SHP77 (cell line): ENCODE results near the gene ADGRB3.
"Not testable (repeated sequence)": the region's sequence is repeated elsewhere in the genome, so short reads cannot be mapped to it uniquely, and the experiment has no call there.

Experiments used
- DNase-seq, 2 experiments: peaks; one replicate each; lab custom pipeline; 2025; lab: John Stamatoyannopoulos, UW

The ADGRB3 gene

DNA sequence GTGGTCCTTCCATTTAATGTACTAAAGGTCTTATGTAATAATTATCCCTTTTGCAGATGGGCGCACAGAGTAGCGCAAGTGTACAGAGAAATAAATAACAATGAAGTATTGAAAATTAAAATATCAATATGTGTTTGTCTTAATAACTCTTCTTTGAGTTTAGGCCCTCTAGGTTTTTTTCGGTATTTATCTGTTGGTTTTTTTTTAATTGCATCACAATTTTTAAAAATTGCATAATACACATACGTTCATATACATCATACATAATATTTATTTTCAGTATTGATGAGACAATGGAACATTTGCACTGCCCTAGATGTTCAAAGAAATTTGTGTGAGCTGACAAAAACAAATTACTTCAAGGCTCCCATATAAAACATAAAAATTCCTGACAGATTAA is 15.1 kb downstream of the ADGRB3 start:
- no peak for DNase-seq

DNA sequence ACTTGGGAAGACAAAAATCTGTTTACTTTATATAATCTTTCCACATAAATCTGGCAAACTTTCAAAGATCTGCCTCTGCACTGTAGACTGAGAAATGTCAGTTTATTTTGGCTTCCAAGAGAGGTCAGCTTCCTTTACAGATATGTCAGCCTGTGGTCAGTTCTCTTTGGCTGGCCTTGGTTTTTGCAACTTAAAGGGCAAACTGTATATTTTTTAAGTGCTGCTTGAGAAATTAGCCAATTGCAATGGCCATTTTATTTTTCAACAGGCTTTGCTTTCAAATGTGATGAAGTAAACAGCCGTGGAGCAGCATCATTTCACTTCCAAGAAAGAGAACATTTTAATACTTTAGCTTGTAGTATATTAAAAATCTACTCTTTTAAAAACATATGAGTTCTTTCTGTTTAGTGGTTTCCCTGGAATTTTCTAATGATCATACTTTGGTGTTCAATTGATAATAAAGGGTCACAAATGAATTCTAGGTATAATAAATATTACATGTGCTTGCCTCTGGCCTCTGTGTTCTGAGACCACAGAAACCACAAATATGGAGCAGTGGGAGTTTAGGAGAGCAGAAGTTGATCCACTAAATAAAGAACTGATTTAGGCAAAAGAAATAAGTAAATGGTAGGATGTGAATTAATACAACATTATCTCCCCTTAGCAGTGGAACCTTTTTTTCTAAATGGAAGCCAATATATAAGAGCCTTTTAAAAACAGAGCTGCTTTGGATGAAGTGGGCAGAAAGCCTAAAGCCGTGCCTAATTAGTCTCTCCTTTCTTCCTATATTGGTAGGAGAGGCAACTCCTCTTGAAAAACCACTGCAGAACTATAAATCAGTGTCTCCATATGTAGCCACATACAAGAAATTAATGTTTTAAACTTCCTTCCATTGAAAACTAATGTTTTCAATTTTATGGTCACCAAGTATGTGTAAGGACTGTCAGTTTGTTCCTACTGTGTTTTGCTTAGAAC is 16.2 kb downstream of the ADGRB3 start:
- no peak for DNase-seq

DNA sequence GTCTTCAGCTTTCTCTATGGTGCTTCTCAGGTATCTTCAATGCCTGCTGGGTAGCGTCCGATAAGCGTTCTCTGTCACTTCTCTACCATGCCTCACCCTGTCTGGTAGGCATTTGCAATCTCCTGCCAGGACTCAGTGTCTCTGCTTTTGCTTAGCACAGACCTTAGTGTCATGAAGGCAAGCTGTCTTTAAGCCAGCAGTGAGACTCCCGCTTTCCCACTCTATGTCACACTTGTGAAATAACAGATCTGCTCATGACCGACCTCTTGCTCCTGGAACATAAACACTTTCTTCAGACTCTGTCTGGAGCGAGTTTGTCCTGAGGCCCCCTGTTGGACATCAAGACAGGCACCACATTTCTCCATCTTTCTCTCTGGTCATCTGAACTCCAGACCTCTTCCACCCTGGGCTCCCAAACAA is 17.0 kb downstream of the ADGRB3 start:
- no peak for DNase-seq

DNA sequence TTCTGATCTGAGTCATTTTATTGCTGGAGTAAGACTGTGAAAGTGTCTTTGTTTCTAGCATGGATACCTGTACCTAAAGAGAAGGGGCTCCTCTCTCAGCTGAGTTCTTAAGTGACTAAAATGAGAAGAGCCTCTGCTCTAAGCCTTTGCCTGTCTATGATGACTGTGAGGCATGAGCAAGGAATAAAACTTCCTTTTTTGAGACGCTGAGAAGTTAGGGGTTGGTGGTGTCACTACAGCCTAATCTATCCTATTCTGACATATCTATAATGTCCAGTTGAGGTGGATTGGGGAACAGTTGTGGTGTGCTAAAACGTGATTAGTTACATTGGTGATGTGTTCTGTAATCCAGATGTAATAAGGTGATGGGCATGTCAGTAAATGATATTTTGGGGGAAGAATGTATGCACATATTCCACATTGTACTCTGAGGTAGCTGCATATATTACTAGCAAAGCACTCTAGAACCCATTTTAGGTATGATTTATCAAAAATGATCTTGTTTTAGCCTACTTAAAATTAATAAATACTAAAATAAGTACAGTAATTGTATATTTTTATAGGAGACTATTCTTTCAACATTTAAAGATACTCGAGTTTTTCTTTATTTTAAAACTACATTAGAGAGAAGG is 18.1 kb downstream of the ADGRB3 start:
- DNase-seq = no peak

DNA sequence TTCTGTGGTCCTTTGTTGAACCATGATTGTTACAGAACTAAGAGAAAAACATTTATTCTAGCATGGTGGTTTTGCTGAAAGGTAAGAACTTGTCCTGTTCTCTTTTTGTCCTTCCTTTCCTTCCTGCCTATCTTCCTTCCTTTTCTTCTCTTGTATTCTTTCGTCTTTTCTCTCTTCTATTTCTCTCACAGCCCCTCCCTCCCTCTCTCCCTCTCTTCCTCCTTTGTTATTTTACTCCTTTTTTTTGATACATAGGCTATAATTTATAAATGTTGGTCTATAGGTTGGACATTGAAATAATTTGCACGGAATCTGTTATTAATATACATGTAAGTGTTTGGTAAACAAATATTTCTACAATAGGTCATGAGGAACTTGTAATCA is 18.6 kb downstream of the ADGRB3 start:
- no peak for DNase-seq

DNA sequence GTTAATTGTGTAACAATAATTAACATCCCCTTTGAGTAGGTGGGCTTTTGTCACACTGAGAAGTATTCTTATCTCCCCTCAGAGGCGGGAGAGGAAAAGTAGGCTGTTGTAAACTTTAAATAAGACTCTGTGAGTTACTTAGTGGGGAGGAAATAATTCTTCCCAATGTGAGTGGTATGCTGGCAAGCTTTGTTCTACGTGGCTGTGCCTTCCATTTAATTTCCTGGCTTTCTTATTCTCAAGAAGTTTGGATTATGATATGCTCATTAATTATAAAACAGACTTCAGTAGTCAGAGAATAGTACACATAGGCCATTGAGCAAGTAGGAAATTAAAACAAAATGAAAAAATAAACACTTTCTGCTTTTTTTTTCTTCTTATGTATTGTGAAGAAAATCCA is 19.1 kb downstream of the ADGRB3 start:
- DNase-seq = no peak

DNA sequence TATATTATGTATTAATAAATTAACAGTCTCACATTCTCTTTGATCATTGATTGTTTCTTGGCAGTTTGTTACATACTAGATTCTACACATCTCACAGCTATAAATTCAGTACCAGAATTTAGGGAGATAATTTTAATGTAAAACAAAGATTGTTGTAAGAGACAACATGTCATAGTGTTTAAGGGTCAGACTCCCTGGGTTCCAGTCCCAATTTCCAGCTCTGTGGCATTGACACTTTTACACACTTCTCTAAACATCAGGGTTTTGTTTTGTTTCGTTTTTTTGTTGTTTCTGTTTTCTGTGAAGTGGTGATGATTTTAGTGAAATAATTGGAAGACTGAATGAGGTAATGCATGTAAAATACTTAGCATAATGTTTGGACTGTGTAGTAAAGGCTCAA is 19.9 kb downstream of the ADGRB3 start:
- DNase-seq = no peak

DNA sequence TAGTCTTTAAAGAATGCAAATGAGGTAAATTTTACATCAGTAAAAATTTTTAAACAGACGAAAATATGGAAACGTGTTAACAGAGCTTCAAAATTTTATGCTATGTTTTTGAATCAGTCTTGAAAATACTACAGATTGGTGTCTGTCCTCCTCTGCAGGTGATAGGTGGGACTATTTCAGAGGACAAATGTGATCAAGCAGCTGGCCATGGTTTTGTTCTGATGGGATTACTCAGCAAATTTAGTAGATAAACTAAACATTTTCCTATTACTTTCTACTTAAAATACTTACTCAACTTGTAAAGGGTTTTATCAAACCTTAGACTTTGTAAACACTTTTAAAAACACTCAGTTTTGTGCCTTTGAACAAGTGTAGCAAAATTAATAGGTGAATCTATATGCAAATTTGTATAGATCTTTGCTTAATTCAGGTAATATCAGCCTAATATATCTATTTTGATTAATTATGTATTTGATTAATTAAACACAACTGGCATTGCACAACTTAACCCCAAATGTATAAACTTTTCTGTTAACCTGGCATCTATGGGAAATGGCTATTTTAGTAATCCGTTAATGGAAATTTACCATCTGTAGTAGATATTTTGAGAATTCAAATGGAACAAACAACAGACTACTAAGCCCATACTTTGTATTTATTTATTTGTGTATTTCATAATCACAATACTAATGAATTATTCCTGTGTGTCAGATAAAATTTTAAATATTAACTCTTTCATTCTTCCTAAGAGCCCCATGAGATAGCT is 22.5 kb downstream of the ADGRB3 start:
- DNase-seq = no peak

DNA sequence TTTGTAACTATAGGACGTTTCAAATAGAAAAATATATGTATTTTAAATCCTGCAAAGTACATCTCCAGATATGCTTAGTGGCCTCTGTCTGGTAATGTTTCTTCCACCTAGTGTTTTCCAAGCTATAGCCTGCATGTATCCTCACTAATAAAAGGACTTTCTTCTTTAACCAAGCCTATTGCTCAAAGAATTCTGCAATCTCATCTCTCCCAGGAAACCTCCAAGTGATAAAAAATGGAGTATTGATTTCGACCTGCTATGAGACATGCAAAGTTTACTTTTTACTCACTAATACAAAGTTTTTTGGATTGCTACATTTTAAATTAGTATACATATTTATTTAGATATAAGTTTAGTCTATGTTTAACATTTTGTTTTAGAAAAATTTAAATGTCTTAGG is 23.3 kb downstream of the ADGRB3 start:
- no peak for DNase-seq

DNA sequence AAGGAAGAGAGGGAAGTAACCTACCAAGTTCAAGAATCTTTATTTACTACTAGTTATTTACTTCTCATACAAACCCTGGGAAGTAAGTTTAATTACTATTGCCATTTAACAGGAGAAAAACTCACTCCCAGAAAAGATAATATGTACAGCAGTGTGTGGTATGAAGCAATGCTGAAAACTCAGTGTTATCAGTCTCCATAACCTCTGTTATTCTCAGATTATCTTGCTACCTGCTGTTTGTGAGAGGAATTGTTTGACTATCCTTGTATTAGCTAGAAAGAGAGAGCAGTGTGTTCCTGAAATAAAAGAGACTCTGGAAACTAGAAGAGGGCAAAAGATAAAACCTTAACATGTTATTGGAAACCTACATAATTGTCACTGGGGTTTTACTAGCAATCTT is 38.2 kb downstream of the ADGRB3 start:
- DNase-seq = no peak

DNA sequence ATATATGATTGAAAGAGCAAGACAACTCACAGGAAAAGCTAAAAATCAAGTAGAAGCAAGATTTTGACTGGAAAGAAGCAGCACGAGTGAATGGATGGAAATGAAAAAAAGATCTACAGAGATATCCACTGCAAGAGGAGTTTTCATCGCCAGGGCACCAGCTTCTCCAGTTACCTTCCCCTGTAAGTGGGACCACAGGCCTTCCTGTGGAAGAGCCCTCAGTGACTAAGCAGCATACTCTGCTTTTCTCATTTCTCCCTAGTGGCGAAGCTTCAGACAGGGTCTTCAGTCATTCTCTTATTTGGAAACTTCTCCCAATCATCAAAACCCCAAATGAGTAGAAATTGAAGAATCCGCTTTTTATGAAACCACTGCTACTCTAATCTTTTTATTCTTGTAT is 40.5 kb downstream of the ADGRB3 start:
- DNase-seq = no peak

DNA sequence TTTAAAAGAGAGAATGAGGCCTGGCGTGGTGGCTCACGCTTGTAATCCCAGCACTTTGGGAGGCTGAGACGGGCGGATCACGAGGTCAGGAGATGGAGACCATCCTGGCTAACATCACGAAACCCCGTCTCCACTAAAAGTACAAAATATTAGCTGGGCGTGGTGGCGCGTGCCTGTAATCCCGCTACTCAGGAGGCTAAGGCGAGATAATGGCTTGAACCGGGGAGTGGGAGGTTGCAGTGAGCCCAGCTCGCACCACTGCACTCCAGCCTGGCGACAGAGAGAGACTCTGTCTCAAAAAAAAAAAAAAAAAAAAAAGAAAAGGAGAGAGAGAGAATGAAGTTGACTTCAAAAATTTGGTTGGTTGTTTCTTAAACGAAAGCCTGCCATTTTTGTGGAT is 41.0 kb downstream of the ADGRB3 start:
- not testable (repeated sequence) for DNase-seq

DNA sequence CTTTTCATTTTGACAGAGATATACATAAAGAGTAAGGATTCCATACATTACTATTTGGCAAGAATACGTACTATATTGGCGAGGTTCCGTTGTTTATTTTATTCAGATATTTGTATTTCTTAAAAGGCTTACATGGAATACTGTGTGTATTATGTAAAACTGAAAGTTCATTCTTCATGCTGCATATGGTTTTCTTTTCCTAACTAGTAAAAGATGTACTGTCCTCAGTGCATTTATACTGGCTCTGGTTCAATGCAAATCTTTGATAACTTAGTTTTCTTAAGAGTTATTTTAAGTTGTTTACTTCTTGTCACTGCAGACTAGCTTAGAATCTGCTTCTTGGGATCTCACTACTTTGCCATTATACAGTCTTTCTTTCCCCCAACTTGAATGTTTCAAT is 42.0 kb downstream of the ADGRB3 start:
- no peak for DNase-seq

DNA sequence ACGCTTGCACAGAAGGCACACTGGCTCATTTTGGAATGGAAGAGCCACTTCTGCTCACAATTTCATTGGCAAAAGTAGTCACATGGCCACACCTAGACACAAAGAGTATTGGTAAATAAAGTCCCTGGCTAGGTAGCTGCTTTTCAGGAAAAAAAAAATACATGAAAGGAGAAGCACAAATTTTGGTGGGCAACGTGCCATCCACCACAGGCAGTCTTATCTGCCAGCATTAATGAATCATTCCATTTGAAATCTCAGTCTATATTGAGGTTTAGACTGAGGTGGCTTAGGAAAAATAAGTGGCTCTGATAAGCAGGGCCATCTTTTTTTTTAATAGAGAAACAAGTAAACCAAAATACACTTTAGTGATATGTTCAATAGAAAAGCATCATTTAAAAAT is 44.3 kb downstream of the ADGRB3 start:
- no peak for DNase-seq

DNA sequence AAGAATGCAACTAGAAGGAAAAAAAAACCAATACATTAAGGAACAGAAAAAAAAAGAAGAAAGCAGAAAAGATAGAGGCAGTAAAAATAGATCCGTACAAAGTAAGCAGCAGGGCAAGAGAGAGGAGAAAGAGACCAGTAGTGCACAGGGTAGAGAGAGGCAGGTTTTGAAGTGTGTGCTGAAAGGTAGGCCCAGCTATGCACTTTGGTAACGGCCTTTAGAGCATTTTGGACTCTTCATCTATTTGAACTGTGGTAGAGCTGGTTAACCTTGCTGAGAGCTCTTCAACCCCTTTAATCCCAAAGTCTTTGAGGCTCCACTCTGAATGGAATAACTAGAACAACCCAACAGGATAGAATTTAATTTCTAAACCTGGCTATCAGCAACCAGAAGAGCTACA is 45.2 kb downstream of the ADGRB3 start:
- DNase-seq = no peak

DNA sequence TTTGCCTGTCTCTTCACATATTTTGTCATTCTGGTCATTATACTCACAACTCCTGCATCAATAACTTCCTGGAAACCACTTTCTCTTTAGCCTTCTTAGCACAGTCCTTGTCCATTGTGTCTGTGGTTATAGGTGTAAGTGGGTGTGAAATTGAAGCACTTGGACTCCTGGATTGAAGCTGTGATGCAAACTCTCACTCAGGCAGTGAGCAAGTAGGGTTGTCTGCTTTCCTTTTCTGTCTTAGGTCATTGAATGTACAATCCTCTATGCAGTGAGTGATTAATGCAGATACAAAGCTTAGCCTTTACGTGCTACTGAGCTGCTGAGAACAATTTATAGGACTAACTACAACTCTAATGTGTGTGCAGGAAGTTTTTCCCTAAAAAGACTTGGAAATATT is 54.8 kb downstream of the ADGRB3 start:
- DNase-seq = no peak

DNA sequence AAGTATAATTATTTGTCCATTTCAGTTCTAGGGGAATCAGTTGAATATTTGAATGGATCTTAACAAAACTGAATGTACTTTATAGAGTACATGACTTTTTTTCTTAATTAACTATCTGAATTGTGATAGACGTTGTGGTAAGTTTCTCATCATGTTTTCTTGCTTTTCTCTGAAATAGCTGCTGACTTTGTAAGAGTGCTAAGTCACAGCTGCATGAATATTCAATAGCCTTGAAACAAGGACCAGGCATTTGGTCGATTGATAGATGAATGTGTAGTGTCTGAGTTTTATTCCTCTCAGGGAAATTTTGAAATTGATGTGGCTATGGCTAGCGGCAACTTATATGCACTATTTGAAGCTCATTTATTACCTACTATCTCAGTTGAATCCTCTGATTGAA is 56.0 kb downstream of the ADGRB3 start:
- DNase-seq = no peak

DNA sequence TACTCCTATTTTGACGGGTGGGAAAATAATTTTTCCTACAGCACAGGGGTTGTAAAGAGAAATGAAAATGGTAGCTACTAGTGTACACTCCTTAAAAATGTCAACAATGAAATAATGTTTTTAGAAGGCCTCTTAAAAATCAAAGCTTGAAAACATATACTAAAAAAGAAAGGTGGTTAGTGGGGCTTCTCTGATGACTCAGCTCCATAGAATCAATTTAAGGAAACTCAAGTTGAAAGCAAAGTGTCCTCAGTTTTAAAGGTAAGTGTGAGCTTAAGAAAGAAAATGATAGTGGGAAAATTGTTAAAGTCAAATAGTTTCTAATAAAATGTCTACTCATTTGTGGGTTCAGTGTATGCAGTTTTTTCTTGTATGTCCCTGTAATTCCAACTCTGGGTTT is 58.2 kb downstream of the ADGRB3 start:
- no peak for DNase-seq

DNA sequence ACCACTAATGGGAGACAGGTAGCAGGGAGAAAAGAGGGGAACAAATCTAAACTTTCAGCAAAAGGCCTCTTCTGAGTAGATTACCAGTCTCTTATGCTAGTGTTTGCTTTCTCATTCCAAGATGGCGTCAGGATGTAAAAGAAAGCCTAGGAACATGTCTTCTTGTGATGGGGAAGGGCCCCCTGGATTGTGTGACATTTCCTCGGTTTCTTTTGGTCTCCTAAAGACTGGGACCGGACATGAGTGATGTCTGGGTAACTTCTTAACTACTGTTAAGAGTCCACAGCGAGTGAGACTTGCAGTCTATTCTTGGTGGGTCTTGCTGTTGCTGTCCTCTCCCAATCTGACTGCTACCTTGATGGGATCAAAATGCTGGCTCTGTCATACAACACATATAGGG is 60.3 kb downstream of the ADGRB3 start:
- no peak for DNase-seq

DNA sequence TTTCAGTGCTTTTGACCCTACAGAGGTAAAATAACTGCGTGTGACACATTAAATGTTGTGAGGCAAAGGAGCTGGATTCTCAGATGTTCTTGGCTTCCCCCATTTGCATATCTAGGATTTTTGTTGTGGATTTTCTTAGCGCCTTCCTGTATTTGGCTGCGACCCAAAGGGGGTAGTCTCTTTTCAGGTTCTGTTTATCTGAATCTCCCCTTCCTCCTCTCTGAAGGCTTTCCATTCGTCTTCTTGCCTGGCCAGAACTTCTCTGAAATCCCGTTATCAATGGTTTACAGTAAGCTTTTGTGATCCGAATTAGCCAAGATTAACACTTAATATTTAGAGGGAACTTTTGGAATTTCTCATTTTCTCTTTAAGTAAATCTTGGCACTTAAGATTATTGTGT is 60.8 kb downstream of the ADGRB3 start:
- no peak for DNase-seq

DNA sequence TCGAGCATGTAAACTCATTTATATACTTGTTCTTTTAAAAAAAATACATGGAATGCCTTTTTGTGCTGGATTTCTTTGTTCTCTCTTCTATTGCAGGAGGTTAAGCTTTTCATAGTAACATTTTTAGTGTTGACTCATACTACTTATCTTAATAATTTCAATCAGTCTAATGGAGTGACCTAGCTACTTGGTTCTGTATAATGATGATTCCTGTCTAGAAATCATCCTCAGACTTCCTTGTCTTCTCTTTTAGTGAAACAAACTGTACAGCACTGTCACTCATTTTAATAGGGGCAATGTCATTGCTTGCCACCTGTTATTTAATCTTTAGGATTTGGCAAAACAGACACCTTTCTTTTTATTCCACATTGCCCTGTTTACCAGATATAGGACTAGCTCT is 62.3 kb downstream of the ADGRB3 start:
- no peak for DNase-seq

DNA sequence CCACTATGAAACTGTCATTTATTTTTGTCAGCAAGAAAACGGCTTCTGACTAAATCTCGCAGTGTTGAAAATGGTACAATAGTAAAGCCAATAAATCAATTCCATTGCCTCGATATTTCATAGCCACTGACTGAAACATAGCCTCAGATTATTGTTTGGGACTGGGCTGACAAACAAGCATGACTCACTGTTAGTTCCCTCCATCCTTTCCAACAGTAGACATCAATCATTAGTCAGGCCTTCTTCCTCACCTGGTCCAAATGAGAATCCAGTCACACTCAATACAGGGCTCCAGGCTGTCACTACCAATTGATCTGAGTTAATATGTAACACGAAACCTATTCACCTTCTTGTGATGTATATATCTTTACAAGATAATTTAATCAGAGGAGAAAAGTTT is 66.1 kb downstream of the ADGRB3 start:
- DNase-seq = peak in 1 of 2 experiments; percentile 28

DNA sequence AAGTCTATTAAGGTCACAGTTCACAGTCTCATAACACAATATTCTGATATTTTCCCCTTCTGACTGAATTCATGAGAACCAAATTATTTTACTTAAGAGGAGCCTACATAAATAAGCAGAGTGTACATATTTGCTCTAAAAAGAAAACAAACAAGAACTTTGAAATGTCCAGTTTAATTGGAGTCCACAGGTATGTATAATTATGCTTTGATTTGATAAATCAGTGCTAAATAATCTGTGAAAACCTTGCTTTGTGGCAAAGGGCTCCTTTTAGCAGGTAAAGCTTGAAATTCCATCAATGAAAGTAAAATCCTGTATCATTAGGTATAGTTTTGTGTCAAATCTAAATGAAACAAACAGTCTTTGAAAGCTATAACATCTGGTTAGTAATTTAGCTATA is 69.4 kb downstream of the ADGRB3 start:
- no peak for DNase-seq
